Endometrium (tissue), 2 donors: ENCODE results near the gene ZNF540.
"Not testable (repeated sequence)": the region's sequence is repeated elsewhere in the genome, so short reads cannot be mapped to it uniquely, and the experiment has no call there.

ENCODE experiments used
- FAIRE-seq: peaks from 2 replicates; lab custom pipeline; 2012; peaks lifted over from hg19 to GRCh38; lab: Jason Lieb, UNC
- donor health status: control.
- donor health status: control.

Gene ZNF540

GRCh38 chr19:37594304-37594981, at the start of gene ZNF540, which contains the start of gene ZNF571:
Gene ZNF540, plus strand, starts transcription at chr19:37594876. Its CDS starts 3,572 bp downstream, at chr19:37598448.
Gene ZNF571, minus strand, starts transcription at chr19:37594792. Its CDS starts 8,116 bp downstream, at chr19:37586676.
- FAIRE-seq, result peak; percentile 70

- FAIRE-seq, result no peak
Measured at GRCh38 chr19:37551129-37551993, 43.3 kb upstream of the ZNF540 start.

DNA sequence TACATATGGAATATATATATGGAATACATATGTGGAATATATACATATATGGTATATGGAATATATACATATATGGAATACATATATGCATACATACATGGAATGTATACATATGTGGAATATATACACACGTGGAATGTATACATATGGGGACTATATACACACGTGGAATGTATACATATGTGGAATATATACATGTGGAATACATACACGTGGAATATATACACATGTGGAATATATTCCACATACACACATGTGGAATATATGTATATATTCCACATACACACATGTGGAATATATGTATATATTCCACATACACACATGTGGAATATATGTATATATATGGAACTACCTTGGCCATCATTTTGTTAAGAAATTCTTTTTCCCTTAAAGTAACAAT, 31.2 kb upstream of the ZNF540 start:
- FAIRE-seq, result no peak

DNA sequence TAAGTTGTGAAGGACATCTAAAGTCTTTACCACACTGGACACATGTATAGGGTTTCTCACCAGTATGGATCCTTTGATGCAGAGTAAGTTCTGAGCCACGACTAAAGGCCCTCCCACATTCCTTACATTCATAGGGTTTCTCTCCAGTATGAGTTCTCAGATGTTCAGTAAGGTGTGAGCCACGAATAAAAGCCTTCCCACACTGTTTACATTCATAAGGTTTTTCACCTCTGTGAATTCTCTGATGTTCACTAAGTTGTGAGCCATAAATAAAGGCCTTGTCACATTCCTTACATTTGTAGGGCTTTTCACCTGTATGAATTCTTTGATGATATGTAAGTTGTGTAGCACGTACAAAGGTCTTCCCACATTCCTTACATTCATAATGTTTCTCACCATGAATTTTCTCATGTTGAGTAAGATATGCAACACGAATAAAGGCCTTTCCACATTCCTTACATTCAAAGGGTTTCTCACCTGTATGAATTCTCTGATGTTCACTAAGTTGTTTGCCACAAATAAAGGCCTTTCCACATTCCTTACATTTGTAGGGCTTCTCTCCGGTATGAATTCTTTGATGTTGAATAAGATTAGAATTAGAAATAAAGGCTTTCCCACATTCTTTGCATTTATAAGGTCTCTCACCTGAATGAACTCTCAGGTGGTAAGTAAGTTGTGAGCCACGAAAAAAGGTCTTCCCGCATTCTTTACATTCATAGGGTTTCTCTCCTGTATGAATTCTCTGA, 29.9 kb upstream of the ZNF540 start:
- FAIRE-seq, result no peak

- no peak for FAIRE-seq
Measured at GRCh38 chr19:37565370-37565669, 29.4 kb upstream of the ZNF540 start.

GRCh38 chr19:37572203-37572602, 22.5 kb upstream of the ZNF540 start:
- FAIRE-seq, result no peak

GRCh38 chr19:37583340-37583739, 11.3 kb upstream of the ZNF540 start:
- FAIRE-seq, result no peak

GRCh38 chr19:37593996-37594303, 726 bp upstream of the ZNF540 start:
- no peak for FAIRE-seq

GRCh38 chr19:37594982-37595382, 306 bp downstream of the ZNF540 start:
- FAIRE-seq, result no peak

GRCh38 chr19:37635076-37636056, 40.7 kb downstream of the ZNF540 start:
- FAIRE-seq, result no peak

DNA sequence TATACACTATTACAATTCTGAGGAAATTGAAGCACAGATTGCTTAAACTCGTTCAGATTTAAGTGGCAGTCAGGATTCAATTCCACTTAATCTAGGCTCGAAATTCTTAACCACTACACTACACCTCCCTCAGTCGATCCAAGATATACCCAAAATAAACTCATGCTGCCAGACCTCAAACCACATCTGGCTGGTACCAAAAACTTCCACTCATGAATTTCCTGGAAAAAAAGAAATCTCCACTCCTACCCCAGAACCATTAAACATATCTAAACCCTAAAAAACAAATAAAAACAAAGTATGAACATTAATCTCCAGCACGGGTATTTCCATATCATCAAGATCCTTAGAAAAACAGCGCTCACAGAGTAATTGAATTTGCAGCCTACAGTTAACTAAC, 59.4 kb downstream of the ZNF540 start:
- no peak for FAIRE-seq

- no peak for FAIRE-seq
Measured at GRCh38 chr19:37654629-37655300, 60.1 kb downstream of the ZNF540 start.

DNA sequence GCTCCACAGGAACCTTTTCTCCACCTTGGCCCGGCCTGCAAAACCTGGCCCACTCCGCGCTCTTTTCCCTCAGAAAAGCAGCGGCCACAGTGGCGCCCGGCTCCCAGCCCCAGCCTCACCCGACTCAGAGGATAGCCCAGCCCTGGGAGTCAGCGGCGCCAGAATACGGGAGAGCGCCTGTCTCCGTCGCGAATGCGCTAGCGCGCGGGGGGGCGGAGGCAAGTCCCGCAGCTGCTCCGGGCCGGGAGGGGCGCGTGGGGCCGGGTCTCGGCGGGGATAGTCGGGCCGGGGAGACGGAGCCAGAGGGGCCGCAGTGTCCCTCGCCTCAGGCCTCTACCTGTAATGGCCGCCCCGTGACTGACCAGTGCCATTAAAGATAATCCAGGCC, 60.6 kb downstream of the ZNF540 start, which contains the start of gene ZFP30:
Gene ZFP30 (minus strand): TSS at position 165 of the 388 bp plus-strand sequence. CDS start 7,643 bp downstream, outside the sequence.
- no peak for FAIRE-seq

GRCh38 chr19:37655689-37656371, 61.2 kb downstream of the ZNF540 start:
- FAIRE-seq, result no peak

DNA sequence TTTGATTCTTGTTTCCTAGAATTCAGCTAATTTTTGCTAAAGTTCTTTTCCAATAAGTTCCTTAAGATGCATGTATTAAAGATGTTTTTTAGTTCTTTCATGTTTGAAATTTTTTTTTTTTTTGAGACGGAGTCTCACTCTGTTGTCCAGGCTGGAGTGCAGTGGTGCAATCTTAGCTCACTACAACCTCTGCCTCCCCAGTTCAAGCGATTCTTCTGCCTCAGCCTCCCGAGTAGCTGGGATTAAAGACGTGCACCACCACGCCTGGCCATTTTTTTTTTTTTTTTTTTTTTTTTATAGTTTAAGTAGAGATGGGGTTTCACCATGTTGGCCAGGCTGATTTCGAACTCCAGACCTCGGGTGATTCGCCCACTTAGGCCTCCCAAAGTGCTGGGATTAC, 62.5 kb downstream of the ZNF540 start:
- FAIRE-seq, result not testable (repeated sequence)
